ENCODE results near the gene TSHZ3.

TSHZ3 gene

DNA sequence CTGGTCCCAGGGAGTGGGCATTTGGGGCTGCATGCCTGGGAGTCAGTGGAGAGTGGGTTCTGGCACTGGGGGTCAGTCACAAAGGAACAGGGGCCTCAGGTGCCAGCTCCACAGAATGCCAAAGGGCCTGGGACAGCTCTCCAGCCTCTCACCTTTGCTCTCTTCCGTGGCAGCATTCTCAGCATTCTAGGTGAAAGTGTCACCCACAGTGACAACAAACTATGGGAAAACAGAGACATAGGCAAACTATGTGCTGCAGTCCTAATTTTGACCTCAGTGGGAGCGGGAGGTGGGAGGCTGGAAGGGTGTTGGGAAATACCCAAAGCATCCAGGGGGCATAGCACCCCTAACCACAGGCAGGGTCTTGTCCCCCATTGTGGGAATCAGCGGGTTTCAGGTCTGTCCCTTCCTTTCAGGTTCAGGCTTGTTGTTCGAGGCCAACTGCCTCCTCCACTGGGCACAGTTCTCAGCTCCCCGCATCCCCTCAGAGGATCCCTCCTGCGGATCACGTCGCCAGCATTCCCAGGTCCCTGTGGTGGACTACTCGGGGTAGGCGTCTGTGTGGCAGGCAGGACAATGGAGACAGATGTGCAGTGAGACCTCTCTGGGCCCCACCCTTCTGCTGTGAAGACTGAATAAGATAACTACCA is 52.4 kb downstream of the TSHZ3 start:
- ChIA-PET CTCF (interaction anchor here (0.7 kb wide), 1 partner anchor 611 kb away, joined by 4 read pairs; no protein-coding TSS in a partner anchor), POLR2A (ENCODE audit: low non-redundant PET) (no interaction called here)
- no peak overlapping the region for H3K27ac ChIP-seq
- DNase-seq (ENCODE audit: low spot score): no peak
- TF ChIP-seq, protein P1, sequence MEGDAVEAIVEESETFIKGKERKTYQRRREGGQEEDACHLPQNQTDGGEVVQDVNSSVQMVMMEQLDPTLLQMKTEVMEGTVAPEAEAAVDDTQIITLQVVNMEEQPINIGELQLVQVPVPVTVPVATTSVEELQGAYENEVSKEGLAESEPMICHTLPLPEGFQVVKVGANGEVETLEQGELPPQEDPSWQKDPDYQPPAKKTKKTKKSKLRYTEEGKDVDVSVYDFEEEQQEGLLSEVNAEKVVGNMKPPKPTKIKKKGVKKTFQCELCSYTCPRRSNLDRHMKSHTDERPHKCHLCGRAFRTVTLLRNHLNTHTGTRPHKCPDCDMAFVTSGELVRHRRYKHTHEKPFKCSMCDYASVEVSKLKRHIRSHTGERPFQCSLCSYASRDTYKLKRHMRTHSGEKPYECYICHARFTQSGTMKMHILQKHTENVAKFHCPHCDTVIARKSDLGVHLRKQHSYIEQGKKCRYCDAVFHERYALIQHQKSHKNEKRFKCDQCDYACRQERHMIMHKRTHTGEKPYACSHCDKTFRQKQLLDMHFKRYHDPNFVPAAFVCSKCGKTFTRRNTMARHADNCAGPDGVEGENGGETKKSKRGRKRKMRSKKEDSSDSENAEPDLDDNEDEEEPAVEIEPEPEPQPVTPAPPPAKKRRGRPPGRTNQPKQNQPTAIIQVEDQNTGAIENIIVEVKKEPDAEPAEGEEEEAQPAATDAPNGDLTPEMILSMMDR (conservative IDR thresholded peaks at IDR 0.05; ENCODE audit: low read depth): no peak

DNA sequence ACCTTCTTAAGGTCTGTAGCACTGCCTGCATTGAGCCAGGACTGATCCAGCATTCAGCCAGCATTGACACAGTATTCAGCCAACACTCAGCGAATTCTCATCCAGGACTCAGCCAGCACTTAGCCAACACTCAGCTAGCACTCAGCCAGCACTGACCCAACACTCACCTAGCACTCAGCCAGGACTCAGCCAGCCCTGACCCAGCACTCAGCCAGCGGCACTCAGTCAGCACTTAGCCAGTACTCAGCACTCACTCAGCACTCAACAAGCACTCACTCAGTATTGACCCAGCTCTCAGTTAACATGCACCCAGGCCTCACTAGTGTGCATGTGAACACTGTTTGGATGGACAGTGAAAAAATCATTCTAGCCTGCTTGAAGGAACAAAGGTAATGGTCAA is 55.0 kb downstream of the TSHZ3 start:
- ChIA-PET CTCF (no interaction called here), POLR2A (ENCODE audit: low non-redundant PET) (no interaction called here)

DNA sequence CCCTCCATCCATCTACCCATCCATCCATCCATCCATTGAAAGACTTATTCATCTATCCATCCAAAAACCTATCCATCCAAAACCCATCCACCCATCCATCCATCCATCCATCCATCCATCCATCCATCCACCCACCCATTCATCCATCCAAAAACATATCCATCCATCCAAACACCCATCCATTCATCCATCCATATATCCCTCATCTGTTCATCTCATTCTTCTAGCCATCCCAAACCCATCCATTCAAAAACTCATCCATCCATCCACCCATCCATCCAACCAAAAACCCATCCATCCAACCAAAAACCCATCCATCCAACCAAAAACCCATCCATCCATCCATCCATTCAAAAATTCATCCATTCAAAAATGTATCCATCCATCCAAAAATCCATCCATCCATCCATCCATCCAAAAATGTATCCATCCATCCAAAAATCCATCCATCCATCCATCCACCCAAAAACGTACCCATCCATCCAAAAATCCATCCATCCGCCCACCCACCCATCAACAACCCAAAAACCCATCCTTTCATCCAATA is 56.5 kb downstream of the TSHZ3 start:
- TF ChIP-seq, protein P1 (conservative IDR thresholded peaks at IDR 0.05; ENCODE audit: low read depth): no peak
- H3K27ac ChIP-seq: no peak overlapping the region
- no peak for DNase-seq (ENCODE audit: low spot score)
- ChIA-PET CTCF (no interaction called here), POLR2A (ENCODE audit: low non-redundant PET) (no interaction called here)

More for the DNA sequence above, 55.0 kb downstream of the TSHZ3 start:
- no peak overlapping the region for H3K27ac ChIP-seq
- TF ChIP-seq, protein P1 (conservative IDR thresholded peaks at IDR 0.05; ENCODE audit: low read depth): no peak
- DNase-seq (ENCODE audit: low spot score): no peak

DNA sequence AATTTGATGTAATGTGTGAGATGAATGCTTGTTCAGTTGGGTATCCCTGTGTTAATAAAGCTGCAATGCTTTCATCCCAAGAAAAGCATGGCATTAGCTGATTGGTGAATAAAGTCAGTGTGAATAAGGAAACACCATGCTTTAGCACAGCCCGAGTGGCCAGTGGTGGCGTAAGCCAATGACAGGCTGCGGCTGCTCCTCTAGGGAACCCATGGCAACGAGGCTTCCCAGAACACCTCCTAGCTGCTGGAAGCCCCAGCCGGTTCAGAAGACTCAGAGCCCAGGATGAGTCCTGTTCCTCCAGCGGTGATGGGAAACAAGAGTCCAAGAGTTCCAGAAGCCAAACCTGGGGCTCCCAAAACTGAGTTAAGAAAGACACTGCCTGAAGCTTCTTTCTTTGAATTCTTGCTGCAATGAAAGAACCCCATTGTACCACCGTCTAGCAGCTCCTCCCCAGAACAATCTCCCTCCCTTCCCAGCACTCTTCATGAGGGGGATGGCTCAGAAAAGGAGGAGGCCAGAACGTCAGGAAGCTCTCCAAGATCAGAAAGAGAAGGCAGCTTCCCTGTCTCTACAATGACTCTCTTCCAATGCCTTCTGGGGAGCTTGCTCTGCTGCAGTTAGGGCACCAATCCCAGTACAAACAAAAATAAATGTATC is 58.2 kb downstream of the TSHZ3 start:
- no peak overlapping the region for H3K27ac ChIP-seq
- TF ChIP-seq, protein P1 (conservative IDR thresholded peaks at IDR 0.05; ENCODE audit: low read depth): no peak
- POLR2A ChIA-PET (ENCODE audit: low non-redundant PET): no interaction called here
- no peak for DNase-seq (ENCODE audit: low spot score)
- CTCF ChIA-PET: no interaction called here

DNA sequence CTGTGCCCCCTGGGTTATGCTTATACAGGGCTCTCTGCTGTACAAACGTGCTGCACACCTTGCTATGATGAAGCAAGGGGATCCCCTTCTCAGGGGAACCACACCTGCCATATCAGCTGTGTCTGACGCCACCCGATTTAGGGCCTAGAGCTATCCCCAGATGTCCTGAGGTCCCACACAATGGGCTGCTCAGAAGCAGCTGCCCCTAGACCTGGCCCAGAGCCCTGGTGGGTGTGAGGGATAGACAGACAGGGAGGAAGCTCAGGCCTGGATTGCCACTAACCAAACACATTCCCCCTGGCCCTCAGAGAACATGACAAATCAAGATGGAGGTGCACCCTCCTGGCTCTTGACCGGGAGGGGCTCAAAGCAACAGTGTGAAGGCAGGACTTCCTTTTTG is 59.3 kb downstream of the TSHZ3 start:
- no peak overlapping the region for H3K27ac ChIP-seq
- POLR2A ChIA-PET (ENCODE audit: low non-redundant PET): no interaction called here
- TF ChIP-seq, protein P1 (conservative IDR thresholded peaks at IDR 0.05; ENCODE audit: low read depth): no peak
- DNase-seq (ENCODE audit: low spot score): no peak
- CTCF ChIA-PET: no interaction called here

DNA sequence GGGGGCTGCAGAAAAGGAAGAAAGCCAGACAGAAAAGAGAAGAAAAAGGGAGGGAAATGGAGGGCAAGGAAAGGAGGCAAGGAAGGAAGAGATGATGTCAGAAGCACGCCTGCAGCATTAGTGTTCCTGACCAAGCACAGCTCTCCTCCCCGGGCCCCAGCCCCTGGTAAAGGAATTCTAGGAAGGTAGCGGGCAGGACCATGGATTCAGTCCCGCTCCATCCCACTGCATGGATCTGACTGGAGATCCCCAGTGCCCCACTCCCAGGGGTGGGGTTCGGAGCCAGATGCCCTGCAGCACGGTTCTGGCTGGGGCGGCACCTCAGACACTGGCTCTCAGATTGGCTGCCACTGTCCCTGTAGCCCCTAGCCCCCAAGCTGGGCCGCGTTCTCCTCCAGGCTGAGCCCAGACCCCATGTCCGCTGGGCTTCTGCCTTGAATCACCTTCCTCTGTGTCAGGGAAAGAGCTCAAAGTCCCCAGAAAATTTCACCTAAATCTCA is 59.8 kb downstream of the TSHZ3 start:
- DNase-seq (ENCODE audit: low spot score): no peak
- CTCF ChIA-PET: interaction anchor here (0.6 kb wide), 1 partner anchor 49 kb away, joined by 3 read pairs; no protein-coding TSS in a partner anchor
- POLR2A ChIA-PET (ENCODE audit: low non-redundant PET): no interaction called here
- H3K27ac ChIP-seq: no peak overlapping the region
- TF ChIP-seq, protein P1 (conservative IDR thresholded peaks at IDR 0.05; ENCODE audit: low read depth): no peak
